ENCODE measurements around the gene PGS1. TPM values are rescaled to one million over a fixed set of nuclear protein-coding genes. Genes with fewer than 3 reads are reported as not detected.

Gene PGS1
- total RNA-seq, 2 donors from 2014 or later = 21.2 to 21.8 TPM

GRCh38 chr17:78469443-78469842 lies 91.0 kb downstream of the PGS1 start:
- no peak for TF ChIP-seq CTCF (IDR thresholded peaks at IDR 0.05)
- H3K4me1 ChIP-seq = no peaks in the 10 kb centered on the region
- no peaks in the 10 kb centered on the region for H3K36me3 ChIP-seq
- H3K4me3 ChIP-seq = no peak overlapping the region
- H3K9me3 ChIP-seq = no peaks in the 10 kb centered on the region
- H3K27me3 ChIP-seq = no peaks in the 10 kb centered on the region
- no peak for DNase-seq (ENCODE audit: low spot score)
- no peak overlapping the region for H3K27ac ChIP-seq

- Histone ChIP-seq H3K4me1 (no peaks in the 10 kb centered on the region), H3K27me3 (no peaks in the 10 kb centered on the region), H3K9me3 (no peaks in the 10 kb centered on the region), H3K27ac (no peak overlapping the region), H3K4me3 (no peak overlapping the region), H3K36me3 (no peaks in the 10 kb centered on the region)
- no peak for TF ChIP-seq CTCF (IDR thresholded peaks at IDR 0.05)
- DNase-seq (ENCODE audit: low spot score) = no peak
Observed at GRCh38 chr17:78471635-78472034, 93.2 kb downstream of the PGS1 start.

- H3K27me3 ChIP-seq = no peaks in the 10 kb centered on the region
- no peak for TF ChIP-seq CTCF (IDR thresholded peaks at IDR 0.05)
Observed at GRCh38 chr17:78472035-78472905, 93.8 kb downstream of the PGS1 start.

GRCh38 chr17:78473951-78474613 lies 95.6 kb downstream of the PGS1 start:
- no peak for TF ChIP-seq CTCF (IDR thresholded peaks at IDR 0.05)
- H3K4me1 ChIP-seq = no peaks in the 10 kb centered on the region

More at GRCh38 chr17:78472035-78472905, 93.8 kb downstream of the PGS1 start:
- Histone ChIP-seq H3K9me3 (no peaks in the 10 kb centered on the region), H3K36me3 (no peaks in the 10 kb centered on the region), H3K4me1 (no peaks in the 10 kb centered on the region), H3K27ac (no peak overlapping the region), H3K4me3 (no peak overlapping the region)
- DNase-seq (ENCODE audit: low spot score) = no peak

More at GRCh38 chr17:78473951-78474613, 95.6 kb downstream of the PGS1 start:
- H3K4me3 ChIP-seq = no peak overlapping the region
- no peaks in the 10 kb centered on the region for H3K27me3 ChIP-seq
- H3K9me3 ChIP-seq = no peaks in the 10 kb centered on the region
- no peak overlapping the region for H3K27ac ChIP-seq
- H3K36me3 ChIP-seq = no peaks in the 10 kb centered on the region
- no peak for DNase-seq (ENCODE audit: low spot score)

Other genes starting within 250 kb of the PGS1 start
- 10 to 100 TPM in 1 of 2 donors, 1 to 10 TPM in 1; 7.5 to 41.3 TPM for gene TMC6, start 249.9 kb upstream of the PGS1 start, total RNA-seq
- gene TMC8, start 247.9 kb upstream of the PGS1 start, total RNA-seq = 1 to 10 TPM; 1.0 to 2.6 TPM
- not detected for gene C17orf99, start 232.3 kb upstream of the PGS1 start, total RNA-seq
- 100 to 1,000 TPM in 1 of 2 donors, 10 to 100 TPM in 1; 52.8 to 129 TPM for gene SYNGR2, start 210.1 kb upstream of the PGS1 start, total RNA-seq
- 1 to 10 TPM; 2.2 TPM for gene TK1, start 191.6 kb upstream of the PGS1 start, total RNA-seq
- gene AFMID, start 191.3 kb upstream of the PGS1 start, total RNA-seq = 10 to 100 TPM; 28.6 to 35.3 TPM
- gene BIRC5, start 164.4 kb upstream of the PGS1 start, total RNA-seq = 1 to 10 TPM in 1 of 2 donors, not detected in 1; 3.7 TPM
- not detected for gene TMEM235, start 147.0 kb upstream of the PGS1 start, total RNA-seq
- 10 to 100 TPM; 39.9 to 56.8 TPM for gene SOCS3, start 18.6 kb upstream of the PGS1 start, total RNA-seq
- under 1 TPM in 1 of 2 donors, not detected in 1; 0.04 TPM for gene DNAH17, start 198.7 kb downstream of the PGS1 start, total RNA-seq